HG03097 (cell line): Measurements from ENCODE around the gene VSTM4.

Experiments used
- ATAC-seq: cut with Tn5 transposase; IDR thresholded peaks from one replicate; pipeline ENCODE4 v1.9.1; 2021; ENCODE audit not compliant: unreplicated experiment, low FRiP score

The VSTM4 gene

DNA sequence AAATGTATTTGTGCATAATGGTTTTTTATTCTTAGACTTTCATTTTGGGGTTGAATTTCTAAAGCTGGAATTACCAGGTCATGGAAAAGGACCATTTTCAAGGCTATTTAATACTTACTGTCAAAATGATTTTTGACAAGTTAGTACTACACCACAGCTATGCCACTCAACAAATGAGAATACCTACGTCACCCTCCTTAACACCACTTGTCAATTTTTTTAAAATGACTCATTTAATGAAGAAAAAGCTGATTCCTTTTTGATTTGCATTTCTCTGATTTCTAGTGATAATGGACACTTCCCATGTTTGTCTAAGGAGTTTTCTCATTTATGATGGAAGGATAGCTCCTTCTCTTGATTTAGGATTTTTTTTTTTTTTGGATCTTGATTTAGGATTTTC lies 63.3 kb downstream of the VSTM4 start:
- no peak for ATAC-seq

DNA sequence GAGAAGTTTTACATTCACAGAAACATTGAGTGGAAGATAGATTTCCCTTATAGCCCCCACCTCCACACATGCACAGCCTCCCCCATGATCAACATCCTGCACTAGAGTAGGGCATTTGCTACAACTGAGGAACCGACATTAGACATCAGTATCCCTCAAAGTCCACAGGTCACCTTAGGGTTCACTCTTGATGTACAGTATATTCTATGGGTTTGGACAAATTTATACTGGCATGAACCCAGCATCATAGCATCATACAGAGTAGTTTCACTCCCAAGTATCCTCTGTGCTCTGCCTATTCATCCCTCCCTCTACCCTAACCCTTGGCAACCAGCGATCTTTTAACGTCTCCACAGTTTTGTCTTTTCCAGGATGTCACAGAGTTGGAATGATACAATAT lies 64.4 kb downstream of the VSTM4 start:
- no peak for ATAC-seq

DNA sequence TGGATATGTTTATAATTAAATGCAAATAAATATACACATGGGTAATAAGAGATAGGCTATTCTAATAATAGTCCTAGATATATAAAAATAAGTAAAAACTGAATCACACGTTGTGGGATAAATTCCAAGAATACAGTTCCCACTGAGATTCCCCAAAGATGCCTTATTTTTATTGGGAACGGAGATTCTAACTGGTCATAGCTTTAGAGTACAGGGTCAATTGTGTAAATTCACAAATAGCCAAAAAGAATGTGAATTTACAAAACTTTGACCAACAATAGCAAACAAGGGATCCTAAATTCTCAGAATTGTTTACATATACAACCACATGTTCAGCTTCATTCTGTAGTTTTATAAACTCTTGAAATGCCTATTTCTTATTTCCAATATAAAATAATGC lies 65.0 kb downstream of the VSTM4 start:
- no peak for ATAC-seq

DNA sequence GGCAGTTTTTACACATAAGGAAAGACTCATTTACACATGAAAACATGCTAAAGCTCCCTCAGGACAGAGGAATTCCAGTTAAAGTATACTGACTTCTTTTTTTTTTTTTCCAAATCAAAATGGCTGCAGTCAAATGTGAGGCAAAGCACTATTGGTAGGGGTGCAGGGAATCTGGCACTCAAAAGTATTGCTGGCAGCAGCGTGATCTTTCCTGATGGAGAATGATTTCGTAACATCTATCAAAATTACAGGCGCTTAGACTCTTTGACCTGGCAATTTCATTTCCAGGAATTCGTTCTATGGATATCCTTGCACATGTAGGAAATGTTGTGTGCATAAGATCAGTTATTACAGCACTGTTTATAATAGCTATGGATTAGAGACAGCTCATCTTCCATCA lies 65.7 kb downstream of the VSTM4 start:
- ATAC-seq: no peak

DNA sequence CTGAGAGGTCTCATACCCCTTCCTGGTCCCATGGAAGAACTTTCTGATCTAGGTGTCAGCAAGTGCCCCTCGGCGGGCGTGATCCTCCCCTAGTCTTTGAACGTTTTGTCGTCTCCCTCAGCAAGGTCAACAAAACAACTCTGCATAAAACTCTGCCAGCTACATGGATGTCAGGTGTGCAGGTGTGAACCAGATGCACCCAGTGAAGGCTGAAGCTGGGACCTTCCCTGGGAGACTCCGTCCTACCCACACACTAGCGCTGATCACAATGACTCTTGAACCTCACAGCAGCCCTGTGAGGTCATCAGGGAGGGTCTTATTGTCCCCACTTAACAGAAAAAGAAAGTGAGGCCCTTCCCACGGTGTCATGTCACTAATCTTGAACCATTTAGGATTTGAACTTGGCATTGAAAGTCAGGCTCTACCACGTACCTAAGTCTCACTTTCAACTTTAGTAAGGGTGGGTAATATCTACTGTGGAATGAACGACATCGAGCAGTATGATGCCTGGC lies 68.1 kb downstream of the VSTM4 start:
- no peak for ATAC-seq

DNA sequence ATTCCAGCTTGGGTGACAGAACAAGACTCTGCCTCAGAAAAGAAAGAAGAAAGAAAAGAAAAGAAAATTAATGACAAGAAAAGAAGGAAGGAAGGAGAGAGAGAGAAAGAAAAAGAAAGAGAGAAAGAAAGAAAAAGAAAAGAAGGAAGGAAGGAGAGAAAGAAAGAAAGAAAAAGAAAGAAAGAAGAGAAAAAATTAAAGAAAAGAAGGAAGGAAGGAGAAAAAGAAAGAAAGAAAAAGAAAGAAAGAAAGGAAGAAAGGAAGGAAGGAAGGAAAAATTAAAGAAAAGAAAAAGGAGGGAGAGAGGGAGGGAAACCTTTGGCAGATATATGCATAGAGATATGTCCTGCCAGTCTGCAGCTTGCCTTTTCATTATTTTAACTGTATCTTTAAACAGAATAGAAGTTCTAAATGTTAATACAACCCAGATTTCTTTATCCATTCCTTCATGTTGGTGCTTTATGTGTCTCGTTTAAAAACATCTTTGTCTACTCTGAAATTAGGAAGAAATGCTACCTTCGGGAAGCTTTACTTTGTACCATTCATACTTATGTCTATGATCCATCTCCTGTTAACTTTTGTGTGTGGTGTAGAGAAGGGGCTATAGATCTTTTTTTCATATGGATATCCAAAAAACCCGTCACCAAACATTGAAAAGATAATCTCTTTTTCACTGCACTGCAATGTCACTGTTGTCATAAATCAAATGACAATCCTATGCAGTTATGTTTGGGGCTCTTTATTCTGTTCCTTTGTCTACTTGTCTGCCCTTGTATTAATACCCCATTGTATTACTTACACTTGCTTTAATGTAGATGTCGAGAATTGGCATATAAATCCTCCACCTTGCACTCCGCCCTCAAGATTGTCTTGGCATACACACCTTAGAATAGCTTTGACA lies 70.8 kb downstream of the VSTM4 start:
- no peak for ATAC-seq

DNA sequence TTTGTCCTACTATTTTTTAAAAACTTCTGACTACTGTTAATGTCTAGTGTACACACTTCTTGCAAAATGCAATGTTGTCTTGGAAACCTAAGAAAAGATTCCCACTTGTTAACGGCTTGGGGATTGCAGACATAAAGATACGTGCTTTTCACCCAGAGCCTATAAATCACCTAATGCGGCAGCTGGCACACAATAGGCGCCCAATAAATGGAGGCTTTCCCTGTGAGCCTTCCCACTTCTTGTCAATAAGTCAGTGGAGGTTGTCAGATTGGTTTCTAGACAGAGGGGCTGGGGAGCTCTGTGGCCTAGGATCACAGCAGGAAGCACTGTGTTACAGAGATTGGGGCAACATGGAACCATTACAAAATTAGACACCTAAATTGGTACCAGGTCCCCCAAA lies 74.7 kb downstream of the VSTM4 start:
- ATAC-seq: no peak

DNA sequence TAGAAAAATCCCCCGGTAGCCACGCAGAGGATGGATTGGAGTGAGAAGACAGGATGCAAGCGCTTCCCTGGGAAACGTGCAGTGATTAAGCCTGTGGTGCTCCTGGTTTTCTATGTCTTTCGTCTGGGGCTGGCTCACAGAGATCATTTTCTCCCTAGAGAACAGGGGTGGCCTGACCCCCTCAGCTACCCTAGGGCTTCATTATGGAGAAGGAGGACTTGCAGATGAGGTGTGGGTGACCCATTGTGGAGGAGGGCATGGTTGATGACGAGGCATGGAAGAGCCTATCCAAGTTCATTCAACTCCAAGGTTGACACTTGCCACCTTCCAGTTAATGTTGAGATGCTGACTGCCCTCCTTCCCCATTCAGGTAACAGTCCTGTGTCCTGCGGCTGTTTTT lies 75.9 kb downstream of the VSTM4 start:
- no peak for ATAC-seq

DNA sequence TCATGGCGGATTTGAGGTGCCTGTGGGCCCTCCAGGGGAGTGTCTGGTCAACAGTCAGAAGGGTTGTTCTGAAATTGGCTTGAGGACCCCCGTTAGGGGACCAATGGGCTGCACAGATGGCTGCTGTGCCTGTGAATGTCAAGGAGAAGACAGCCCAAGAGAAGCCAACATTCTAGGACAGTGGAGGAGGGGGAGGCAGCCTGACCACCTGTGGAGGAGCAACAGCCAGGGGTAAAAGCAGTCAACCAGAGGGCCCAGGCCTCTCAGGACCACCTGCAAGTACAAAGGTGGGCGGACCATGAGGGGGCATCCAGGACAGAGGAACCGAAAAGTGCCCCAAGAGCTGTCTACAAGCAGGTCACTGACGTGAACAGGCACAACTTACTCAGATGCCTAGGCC lies 76.6 kb downstream of the VSTM4 start:
- no peak for ATAC-seq

DNA sequence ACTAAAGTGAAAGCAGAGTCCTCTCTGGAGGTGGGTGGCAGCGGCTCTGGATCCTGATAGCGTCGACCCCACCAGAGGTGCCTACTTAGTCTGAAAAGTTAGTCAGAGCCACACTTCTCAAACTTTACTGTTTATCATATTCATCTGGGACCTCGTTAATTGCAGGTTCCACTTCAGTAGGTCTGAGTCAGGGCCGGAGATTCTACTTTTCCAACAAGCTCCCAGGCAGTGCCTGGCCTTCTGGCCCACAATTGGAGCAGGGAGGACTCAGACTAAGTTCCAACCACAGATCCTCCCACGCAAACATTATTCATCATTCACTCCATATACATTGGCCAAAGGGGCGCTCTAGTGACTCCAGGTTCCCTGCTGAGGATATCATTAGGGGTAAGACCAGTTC lies 78.1 kb downstream of the VSTM4 start:
- no peak for ATAC-seq

DNA sequence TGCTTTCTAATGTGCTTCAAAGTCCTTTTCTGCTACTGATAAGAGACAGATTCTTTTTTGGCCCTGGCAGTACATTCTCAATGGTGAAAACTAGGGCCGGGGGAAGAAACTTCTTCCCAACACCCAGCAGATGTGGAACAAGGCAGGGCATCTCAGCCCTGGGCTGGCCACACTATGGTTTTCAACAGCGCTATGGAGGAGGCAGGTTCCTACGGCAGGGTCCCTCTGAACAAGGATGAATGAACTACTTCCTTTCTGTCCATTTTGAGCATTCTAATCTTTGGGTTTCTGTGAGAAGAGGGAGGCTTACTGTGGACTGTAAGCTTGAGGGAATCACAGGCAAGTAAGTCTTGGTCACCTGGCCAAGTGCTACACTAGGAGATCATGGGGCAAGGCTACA lies 78.7 kb downstream of the VSTM4 start:
- no peak for ATAC-seq

DNA sequence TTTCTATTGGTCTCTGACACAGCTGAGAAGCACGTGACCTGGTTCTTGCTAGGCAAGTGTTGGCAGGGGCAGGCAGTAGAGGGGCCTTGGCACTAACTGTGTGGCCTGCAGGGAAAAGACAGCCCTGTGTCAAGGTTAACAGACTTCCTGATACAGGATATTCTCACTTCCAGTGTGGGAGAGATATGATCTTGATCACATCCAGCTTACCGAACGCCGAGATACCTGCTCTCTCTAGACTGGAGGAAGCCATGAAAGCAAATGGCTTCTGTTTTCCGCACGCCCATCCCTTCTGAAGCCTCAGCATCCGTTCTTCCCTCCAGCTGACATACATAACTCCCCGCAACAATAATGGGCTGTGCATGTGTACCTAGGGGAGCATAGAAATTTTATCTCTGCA lies 79.4 kb downstream of the VSTM4 start:
- ATAC-seq: no peak

DNA sequence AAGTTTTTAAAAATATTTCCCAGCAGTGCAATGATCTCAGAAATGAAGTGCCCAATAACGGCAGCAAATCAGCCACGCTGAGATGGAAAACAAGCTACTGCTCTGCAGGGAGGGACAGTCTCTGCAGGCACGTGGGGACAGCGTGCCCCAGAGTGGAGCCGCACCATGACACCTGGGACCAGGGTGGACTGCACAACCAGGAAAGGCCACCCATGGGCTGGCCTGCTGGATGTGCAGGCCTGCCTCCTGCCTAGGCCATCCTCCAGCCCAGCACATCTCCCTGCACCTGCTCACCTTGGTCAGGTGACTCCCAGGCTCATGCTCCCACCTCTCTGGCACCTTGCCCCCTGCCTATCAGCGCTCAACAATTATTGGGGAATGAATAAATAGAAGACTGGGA lies 80.4 kb downstream of the VSTM4 start:
- no peak for ATAC-seq

DNA sequence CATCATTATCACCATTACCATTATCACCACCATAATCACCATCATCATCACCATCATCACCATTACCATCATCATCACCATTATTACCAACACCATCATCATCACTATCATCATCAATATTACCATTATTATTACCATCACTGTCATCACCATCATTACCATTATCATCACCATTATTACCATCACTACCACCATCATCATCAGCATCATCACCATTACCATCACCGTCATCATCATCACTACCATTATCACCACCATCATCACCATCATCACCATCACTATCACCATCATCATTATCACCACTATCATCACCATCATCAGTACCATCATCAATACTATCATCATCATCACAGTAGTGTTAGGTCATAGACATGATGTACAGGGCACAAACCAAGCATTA lies 81.4 kb downstream of the VSTM4 start:
- ATAC-seq: no peak

DNA sequence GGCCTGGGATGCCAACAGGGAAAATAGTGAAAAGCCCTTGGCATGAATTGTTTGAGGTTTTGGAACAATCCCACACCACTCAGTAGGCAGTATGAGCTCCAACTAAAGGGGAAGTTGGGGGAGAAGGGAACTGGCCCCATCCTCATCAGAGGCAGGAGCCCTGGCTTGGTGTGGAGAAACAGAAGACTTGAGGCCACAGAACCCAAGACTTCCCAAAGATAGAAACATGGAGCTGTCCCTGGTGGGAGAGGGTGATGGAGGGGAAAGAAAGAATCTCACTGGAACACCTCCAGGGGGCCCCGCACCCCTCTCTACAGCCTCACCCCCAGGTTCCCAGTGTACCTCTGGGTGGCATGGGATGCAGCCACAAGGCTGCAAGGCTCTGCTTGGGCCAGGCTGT lies 85.7 kb downstream of the VSTM4 start:
- ATAC-seq: no peak

DNA sequence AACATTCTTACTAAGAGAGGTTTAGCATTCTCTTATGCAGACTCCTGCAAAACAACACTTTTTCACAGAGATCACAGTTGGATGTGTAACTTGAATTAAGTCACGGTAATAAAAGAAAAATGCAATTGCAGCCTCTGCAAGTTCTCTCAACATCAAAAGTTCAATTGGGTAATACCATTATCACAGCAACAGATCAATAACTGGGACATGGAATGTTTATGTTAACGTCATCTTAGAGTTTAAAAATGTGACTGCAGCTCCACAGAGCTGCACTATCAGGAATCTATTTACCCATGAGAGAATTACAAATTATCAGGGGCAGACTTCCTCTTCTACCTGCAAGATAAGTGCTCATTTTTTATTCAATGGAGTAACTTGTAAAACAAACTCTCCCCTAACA lies 86.7 kb downstream of the VSTM4 start:
- ATAC-seq: no peak

DNA sequence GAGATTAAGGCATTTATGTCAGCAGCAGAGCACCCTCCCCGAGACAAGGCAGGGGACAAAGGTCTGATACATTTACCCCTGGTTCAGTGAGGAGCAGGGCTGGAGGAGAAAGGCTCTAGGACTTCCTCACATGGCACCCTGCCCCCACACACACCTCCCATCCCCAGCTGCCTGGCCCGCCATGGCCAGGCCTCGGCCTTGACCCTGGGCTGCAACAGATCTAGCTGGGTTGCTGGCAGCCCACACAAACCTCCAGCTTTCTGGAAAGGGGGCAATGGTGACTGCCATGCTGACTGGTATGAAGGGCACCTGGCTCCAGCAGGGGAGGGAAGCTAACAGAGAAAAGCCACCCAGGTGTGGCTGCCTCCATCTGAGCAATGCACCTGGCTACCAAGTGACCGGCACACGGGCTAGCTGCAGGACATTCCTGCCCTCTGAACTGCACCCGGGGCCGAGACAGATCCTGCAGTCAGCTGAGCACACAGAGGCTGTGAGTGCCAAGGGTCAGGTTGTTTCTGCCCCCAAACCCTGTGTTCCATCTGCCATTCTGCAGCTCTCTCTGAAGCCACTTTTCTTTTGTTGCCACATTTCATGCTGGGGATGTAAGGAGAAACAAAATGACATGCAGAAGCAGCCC lies 89.9 kb downstream of the VSTM4 start:
- no peak for ATAC-seq

DNA sequence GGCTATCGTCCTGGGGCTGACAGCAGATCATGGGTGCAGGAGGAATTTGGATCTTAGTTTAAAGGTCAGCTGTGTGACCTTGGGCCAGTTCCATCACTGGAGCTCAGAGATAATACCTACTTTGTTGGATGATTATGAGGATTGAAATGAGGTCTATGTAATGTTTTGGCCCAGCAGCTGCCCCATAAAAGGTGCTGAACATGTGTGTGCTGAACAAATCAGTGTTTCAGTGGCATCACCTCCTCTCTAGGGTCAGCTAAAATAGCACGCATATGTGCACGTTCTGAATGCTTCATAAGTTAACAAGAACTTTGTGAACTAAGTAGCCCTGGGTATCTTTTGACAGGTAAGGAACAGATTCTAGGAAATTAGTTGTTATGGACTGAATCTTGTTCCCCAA lies 90.8 kb downstream of the VSTM4 start:
- ATAC-seq: no peak

DNA sequence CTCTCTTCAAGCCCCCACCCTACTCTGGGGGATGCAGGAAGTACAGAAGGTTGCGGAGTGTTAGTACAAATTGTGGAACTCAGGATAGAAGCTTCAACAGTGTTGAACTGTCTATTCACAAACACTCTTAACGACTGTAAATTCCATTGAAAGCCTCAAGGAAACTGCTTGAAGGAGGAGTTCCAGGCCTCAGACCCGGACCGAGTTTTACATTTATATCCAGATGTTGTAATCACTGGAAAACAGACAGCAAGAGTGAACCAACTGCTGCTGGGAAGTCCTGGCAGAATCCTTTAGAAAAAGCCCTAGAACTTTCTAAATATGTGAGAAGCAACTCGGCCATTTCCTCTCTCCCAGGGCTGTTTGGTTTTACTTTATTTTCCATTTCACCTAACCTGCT lies 91.6 kb downstream of the VSTM4 start:
- ATAC-seq: no peak

DNA sequence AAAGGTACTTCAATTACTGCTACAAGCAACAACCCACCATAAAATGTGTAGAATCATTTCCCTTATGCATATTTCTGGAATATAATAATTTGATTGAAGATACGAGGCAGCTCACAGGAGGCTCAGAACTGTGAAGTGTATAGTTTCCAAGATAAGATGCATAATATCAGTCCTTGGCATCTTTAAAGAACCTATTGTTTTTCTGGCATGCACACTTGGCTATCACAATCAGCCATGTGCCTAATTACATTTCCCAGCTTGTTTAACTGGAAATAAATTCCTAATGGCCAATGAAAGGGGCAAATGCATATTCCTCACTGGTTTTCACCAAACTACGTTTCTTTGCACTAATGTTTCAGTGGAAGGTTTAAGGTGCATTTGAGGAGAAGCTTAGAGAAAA lies 92.3 kb downstream of the VSTM4 start:
- ATAC-seq: no peak

DNA sequence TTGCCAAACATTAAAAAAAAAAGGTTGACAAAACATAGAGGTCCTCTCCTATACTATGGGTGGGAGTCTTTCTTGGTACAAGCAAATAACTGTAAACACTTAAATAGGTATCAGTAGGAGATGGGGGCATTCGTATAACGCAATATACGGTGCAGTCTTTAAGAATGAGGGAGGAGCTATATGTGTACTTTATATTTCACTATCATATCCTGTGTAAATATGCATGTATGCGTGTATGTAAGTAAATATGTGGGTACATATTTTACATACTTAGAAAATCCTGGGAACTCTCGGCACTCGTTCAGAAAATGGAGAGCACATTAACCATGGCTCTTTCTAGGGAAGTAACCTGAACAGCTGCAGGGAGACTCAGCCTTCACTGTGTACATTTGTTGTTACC lies 93.6 kb downstream of the VSTM4 start:
- no peak for ATAC-seq

DNA sequence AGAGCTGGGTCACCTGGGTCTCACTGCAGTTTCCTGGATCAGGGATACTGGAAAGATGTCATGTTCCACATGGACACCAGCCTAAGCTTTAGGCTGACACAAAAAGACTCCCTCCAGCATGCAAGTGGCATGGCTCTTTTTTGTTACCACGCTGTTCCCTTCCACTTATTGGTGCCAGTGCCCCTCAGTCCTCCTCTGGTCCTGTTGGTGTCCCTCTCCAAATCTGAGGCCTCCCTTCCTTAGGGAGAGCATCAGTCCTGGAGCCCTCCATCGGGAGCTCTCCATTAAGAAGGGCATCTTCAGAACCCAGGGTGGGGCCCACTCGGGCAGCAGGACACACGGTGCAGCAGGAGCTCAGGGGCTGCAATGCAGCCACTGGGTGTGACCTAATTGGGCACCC lies 99.6 kb downstream of the VSTM4 start:
- no peak for ATAC-seq
